Fibroblast of pulmonary artery (primary cell): ENCODE measurements around the gene PCSK5.

Experiments used
- DNase-seq: peaks from one replicate; pipeline ENCODE4 v3.0.0-alpha.2; 2010; ENCODE audit warnings: low read depth
- H3K4me3 ChIP-seq: replicated peaks from 2 replicates; pipeline ENCODE4 v1.5.1; 2011; ENCODE audit warnings: low read depth, mild to moderate bottlenecking, control low read depth, low read length, moderate library complexity
- TF ChIP-seq, protein P1 (sequence below): IDR thresholded peaks from 2 replicates; pipeline ENCODE4 v1.5.1; 2011; ENCODE audit warnings: mild to moderate bottlenecking, control low read depth, low read length, inconsistent platforms; ENCODE audit errors: missing control alignments

The PCSK5 gene

DNA sequence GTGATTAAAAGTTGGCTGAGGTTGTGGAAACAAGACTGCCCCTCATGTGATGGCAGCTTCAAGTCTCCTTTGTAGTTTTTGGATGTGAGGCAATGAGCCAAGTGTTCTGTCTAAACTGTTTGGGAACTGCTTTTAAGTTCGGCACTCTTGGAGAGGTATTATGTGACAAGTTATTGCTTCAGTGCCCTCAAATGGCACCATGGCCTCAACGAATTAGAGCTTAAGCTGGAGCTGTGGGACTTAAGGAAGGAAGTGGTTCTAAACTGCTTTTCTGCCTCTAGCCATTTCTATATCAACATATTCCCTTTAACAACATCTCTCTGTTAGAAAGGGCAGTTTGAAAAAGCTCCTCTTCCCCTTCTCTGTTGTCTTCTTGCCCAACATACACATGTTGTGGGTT lies 276.1 kb downstream of the PCSK5 start:
- no peak for DNase-seq
- TF ChIP-seq, protein P1, sequence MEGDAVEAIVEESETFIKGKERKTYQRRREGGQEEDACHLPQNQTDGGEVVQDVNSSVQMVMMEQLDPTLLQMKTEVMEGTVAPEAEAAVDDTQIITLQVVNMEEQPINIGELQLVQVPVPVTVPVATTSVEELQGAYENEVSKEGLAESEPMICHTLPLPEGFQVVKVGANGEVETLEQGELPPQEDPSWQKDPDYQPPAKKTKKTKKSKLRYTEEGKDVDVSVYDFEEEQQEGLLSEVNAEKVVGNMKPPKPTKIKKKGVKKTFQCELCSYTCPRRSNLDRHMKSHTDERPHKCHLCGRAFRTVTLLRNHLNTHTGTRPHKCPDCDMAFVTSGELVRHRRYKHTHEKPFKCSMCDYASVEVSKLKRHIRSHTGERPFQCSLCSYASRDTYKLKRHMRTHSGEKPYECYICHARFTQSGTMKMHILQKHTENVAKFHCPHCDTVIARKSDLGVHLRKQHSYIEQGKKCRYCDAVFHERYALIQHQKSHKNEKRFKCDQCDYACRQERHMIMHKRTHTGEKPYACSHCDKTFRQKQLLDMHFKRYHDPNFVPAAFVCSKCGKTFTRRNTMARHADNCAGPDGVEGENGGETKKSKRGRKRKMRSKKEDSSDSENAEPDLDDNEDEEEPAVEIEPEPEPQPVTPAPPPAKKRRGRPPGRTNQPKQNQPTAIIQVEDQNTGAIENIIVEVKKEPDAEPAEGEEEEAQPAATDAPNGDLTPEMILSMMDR: no peak
- no peak overlapping the region for H3K4me3 ChIP-seq

DNA sequence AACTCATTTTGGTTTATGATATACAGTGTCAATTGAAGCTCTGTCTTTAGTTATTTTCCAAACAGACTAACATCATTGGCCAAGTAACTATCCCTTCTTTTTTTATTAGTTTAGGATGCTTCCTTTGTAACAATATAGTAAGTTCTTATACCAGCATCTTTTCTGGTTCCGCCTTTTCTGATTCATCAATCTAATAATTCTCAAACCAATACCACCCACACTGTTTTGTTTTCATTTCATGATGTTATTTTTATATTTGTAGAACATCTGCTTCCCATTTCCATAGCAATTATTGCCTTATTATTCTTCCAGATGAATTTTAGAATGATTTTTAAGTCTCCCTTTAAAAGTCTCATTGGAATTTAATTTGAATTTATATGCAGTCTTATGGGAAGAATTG lies 285.7 kb downstream of the PCSK5 start:
- no peak for DNase-seq
- TF ChIP-seq, protein P1: no peak
- no peak overlapping the region for H3K4me3 ChIP-seq

DNA sequence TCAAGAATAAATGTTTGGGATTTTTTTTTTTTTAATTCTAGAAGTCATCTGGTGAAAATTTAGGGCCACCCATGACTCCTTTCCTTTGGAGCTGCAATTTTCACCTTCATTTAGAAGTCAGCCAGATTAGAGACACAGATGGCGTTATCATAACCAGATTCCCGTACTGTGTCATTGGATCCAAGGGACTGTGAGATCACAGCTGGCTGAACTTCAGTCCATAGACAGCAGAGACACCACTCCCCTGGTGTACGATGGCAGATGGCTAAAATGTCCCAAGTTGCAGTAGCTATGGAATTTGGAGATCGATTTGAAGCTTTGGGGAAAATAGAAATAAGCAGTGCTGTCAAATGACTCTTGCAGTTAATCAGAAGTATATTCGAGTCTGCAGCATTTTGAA lies 287.5 kb downstream of the PCSK5 start:
- TF ChIP-seq, protein P1: no peak
- no peak overlapping the region for H3K4me3 ChIP-seq
- DNase-seq: no peak

DNA sequence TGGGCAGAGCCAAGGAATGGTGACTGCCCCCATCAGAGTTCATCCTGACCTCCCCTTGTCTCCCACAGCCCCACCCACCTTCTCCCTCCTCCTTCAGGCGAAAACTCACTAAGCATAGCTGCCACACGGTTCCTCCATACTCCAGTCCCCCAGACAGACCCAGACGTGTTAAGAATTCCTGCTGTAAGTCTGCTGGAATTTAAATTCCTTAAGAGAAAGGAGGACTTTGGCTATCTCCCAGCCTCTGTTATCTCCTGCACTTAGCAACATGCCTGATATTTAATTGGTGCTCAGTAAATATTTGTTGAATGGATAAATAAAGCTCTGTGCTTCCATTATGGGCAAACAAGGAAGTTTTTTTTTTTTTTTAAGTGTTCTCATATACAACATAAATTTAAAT lies 290.1 kb downstream of the PCSK5 start:
- DNase-seq: peak; percentile 69
- TF ChIP-seq, protein P1: no peak
- no peak overlapping the region for H3K4me3 ChIP-seq

DNA sequence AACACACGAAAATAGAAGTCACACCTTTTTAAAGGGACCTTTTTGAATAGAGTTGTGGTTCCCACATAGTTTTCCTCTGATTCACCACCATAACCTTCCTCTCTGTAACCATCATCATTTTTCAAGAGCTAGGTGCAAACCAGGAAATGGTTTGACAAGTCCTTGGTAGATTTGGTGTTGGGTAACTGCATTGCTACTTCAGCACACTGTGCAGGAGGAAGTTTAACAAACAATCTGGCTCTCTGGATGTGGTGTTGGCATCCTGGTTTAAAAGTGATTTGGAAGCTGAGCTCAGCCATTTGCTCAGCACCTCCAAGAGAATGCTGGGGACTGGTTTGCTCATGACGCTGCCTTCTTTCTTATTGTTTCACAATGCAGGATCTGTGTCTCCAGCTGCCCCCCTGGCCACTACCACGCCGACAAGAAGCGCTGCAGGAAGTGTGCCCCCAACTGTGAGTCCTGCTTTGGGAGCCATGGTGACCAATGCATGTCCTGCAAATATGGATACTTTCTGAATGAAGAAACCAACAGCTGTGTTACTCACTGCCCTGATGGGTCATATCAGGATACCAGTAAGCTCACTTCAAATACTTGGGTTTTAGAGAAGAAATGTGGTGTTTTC lies 290.7 kb downstream of the PCSK5 start:
- TF ChIP-seq, protein P1: no peak
- DNase-seq: peak; percentile 69
- H3K4me3 ChIP-seq: no peak overlapping the region

DNA sequence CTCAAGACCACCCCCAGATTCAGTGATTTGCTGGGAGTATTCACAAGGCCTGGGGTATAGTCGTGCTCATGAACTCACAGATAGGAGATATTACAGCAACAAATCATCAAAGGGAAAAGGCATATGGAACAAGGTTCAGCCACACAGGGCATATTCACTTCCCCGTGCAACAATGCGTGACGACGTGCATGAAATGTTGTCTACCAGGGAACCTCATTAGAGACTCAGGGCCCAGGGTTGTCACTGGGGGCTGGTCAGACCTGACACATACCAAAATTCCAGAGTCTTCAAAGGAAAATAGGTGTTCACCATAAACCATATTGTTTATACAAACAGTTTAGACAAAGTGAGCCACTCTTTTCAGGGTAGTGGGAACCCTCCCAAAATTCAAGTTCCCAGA lies 291.3 kb downstream of the PCSK5 start:
- no peak overlapping the region for H3K4me3 ChIP-seq
- TF ChIP-seq, protein P1: no peak
- DNase-seq: no peak

DNA sequence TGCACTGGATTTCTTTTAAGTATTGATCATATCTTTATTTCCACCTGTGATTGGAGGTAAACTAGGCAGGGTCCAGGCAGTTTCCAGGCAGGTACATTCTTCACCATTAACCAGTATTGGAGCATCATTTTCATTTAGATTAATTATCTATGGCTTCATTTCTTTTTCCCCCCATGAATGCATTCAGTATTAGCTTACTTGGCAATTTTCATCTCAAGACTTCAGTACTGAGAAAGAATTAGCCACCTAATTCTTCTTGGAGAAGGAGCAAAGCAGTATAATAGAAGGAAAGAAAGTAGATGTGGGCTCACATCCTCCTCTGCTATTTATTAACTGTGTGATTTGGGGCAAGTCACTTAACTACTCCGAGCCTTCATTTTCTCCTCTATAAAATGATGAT lies 295.0 kb downstream of the PCSK5 start:
- TF ChIP-seq, protein P1: no peak
- DNase-seq: no peak
- no peak overlapping the region for H3K4me3 ChIP-seq
